PC-3 (cell line): ENCODE results near the gene CRELD1.

Experiments
- EZH2phosphoT487 ChIP-seq: fragments of 300-600 bp; sonication (generic); IDR thresholded peaks from 2 replicates; pipeline ENCODE4 v1.6.1; 2018; ENCODE audit warnings: mild to moderate bottlenecking, antibody characterized with exemption, low read length, borderline replicate concordance
- TF ChIP-seq, protein P1 (sequence below): fragments of 300-600 bp; sonication (generic); conservative IDR thresholded peaks from 2 replicates; pipeline ENCODE4 v1.5.1; 2017; ENCODE audit warnings: antibody characterized with exemption, low read depth, mild to moderate bottlenecking, low read length

- TF ChIP-seq, protein P1, sequence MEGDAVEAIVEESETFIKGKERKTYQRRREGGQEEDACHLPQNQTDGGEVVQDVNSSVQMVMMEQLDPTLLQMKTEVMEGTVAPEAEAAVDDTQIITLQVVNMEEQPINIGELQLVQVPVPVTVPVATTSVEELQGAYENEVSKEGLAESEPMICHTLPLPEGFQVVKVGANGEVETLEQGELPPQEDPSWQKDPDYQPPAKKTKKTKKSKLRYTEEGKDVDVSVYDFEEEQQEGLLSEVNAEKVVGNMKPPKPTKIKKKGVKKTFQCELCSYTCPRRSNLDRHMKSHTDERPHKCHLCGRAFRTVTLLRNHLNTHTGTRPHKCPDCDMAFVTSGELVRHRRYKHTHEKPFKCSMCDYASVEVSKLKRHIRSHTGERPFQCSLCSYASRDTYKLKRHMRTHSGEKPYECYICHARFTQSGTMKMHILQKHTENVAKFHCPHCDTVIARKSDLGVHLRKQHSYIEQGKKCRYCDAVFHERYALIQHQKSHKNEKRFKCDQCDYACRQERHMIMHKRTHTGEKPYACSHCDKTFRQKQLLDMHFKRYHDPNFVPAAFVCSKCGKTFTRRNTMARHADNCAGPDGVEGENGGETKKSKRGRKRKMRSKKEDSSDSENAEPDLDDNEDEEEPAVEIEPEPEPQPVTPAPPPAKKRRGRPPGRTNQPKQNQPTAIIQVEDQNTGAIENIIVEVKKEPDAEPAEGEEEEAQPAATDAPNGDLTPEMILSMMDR: no peak
- no peak for TF ChIP-seq EZH2phosphoT487
These were observed 2.4 kb downstream of the CRELD1 start for GRCh38 chr3:9935966-9936510.
